SK-N-SH (cell line): ENCODE results near the gene VSTM2A. TPM values are rescaled to one million over a fixed set of nuclear protein-coding genes. Genes with fewer than 3 reads are reported as not detected.

Experiments
- CTCF ChIA-PET: fragments of 300-600, 350-600 bp; formaldehyde crosslinking; extraction: SDS; loops from one replicate; lab custom pipeline; 2021; lab: Yijun Ruan, JAX
- POLR2A ChIA-PET: fragments of 350-600 bp; sonication (Branson Sonifier 250); formaldehyde crosslinking; extraction: SDS; loops from one replicate; lab custom pipeline; 2020; ENCODE audit warnings: antibody characterized with exemption, inconsistent platforms; lab: Yijun Ruan, JAX
- DNase-seq: peaks from one replicate; pipeline ENCODE4 v3.0.0; 2012
- H2AFZ ChIP-seq: fragments of 200-600 bp; sonication (generic); 2 replicates; pipeline ENCODE4 v1.8.1; 2016; ENCODE audit warnings: antibody characterized with exemption, mild to moderate bottlenecking, low read depth
- H3F3A ChIP-seq: fragments of 200-600 bp; sonication (generic); replicated peaks from 2 replicates; pipeline ENCODE3; 2016; ENCODE audit warnings: antibody characterized with exemption, mild to moderate bottlenecking; ENCODE audit not compliant: insufficient read depth
- H3K27ac ChIP-seq, 2 experiments: fragments of 200-500 bp in 1 of 2; fragments of 200-600 bp in 1 of 2; sonication (Bioruptor generic) in 1 of 2; sonication (generic), shearing (Covaris generic) in 1 of 2; 2 replicates each; pipeline versions ENCODE4 v1.5.1 to v1.6.1; 2014 to 2016; ENCODE audit warnings: low read depth in 2 of 2, inconsistent platforms in 1 of 2, low read length in 1 of 2, mild to moderate bottlenecking in 1 of 2, mixed read lengths in 1 of 2
- H3K27me3 ChIP-seq: fragments of 200-600 bp; sonication (generic), shearing (Covaris generic); 2 replicates; pipeline ENCODE4 v1.6.1; 2016; ENCODE audit warnings: mixed run types; ENCODE audit not compliant: insufficient read depth
- H3K36me3 ChIP-seq, 2 experiments: fragments of 200-500 bp in 1 of 2; fragments of 200-600 bp in 1 of 2; sonication (Bioruptor generic) in 1 of 2; sonication (generic) in 1 of 2; replicated peaks in 1 of 2; 2 replicates each; pipeline versions ENCODE3 to v1.5.1; 2014 to 2016; ENCODE audit warnings: low read length in 1 of 2, mild to moderate bottlenecking in 1 of 2; ENCODE audit not compliant: insufficient read depth in 2 of 2, control insufficient read depth in 1 of 2
- H3K4me1 ChIP-seq, 2 experiments: fragments of 200-500 bp in 1 of 2; fragments of 200-600 bp in 1 of 2; sonication (Bioruptor generic) in 1 of 2; sonication (generic), shearing (Covaris generic) in 1 of 2; 2 replicates each; pipeline versions ENCODE4 v1.5.1 to v1.6.1; 2014 to 2016; ENCODE audit warnings: low read depth in 1 of 2, low read length in 1 of 2, mixed run types in 1 of 2; ENCODE audit not compliant: insufficient read depth in 2 of 2, control insufficient read depth in 1 of 2
- H3K4me2 ChIP-seq: fragments of 200-600 bp; sonication (generic), shearing (Covaris generic); 2 replicates; pipeline ENCODE4 v1.6.1; 2017; ENCODE audit warnings: mixed run types
- H3K4me3 ChIP-seq, 2 experiments: fragments of 200-500 bp in 1 of 2; fragments of 200-600 bp in 1 of 2; sonication (Bioruptor generic) in 1 of 2; sonication (generic), shearing (Covaris generic) in 1 of 2; 2 replicates each; pipeline versions ENCODE4 v1.5.1 to v1.8.1; 2014 to 2016; ENCODE audit warnings: low read depth in 2 of 2, inconsistent platforms in 1 of 2, low read length in 1 of 2, mild to moderate bottlenecking in 1 of 2, mixed read lengths in 1 of 2, moderate library complexity in 1 of 2
- H3K79me2 ChIP-seq: fragments of 200-600 bp; sonication (generic); 2 replicates; pipeline ENCODE4 v1.8.1; 2017; ENCODE audit warnings: mild to moderate bottlenecking; ENCODE audit not compliant: insufficient read depth
- H3K9ac ChIP-seq: fragments of 200-600 bp; sonication (generic); 2 replicates; pipeline ENCODE4 v1.6.1; 2017; ENCODE audit warnings: mixed run types
- H3K9me2 ChIP-seq: fragments of 200-600 bp; sonication (generic); 2 replicates; pipeline ENCODE4 v1.6.1; 2017; ENCODE audit warnings: mixed run types
- H3K9me3 ChIP-seq: fragments of 200-600 bp; sonication (generic); 2 replicates; pipeline ENCODE4 v1.6.1; 2017; ENCODE audit warnings: mixed run types, mild to moderate bottlenecking, moderate library complexity
- H4K20me1 ChIP-seq: fragments of 200-600 bp; sonication (generic); 2 replicates; pipeline ENCODE4 v1.6.1; 2017; ENCODE audit warnings: mild to moderate bottlenecking, mixed run types; ENCODE audit not compliant: insufficient read depth
- CHD2 ChIP-seq: fragments of 150-350 bp; IDR thresholded peaks from 2 replicates; pipeline ENCODE4 v1.6.1; 2018; ENCODE audit warnings: low read length; ENCODE audit not compliant: partially characterized antibody
- CTCF ChIP-seq: fragments of 200-600 bp; sonication (generic); IDR thresholded peaks from 2 replicates; pipeline ENCODE4 v1.6.1; 2017; ENCODE audit warnings: antibody characterized with exemption, mild to moderate bottlenecking, moderate library complexity
- ELF1 ChIP-seq: IDR thresholded peaks from 2 replicates; pipeline ENCODE4 v1.4.0; 2012
- EZH2phosphoT487 ChIP-seq: fragments of 200-600 bp; sonication (generic); IDR thresholded peaks from 2 replicates; pipeline ENCODE4 v1.6.1; 2017; ENCODE audit warnings: low read depth, mixed run types, mild to moderate bottlenecking, antibody characterized with exemption, moderate library complexity, borderline replicate concordance
- FOSL2 ChIP-seq: IDR thresholded peaks from 2 replicates; pipeline ENCODE4 v1.4.0; 2012; ENCODE audit warnings: low read depth, mild to moderate bottlenecking, moderate library complexity, borderline replicate concordance
- GATA2 ChIP-seq: sonication (generic); formaldehyde crosslinking; IDR thresholded peaks from 2 replicates; pipeline ENCODE4 v1.5.0; 2020; ENCODE audit warnings: mild to moderate bottlenecking, missing genetic modification reagents
- MEF2A ChIP-seq: IDR thresholded peaks from 2 replicates; pipeline ENCODE4 v1.4.0; 2012; ENCODE audit warnings: low read depth, borderline replicate concordance
- MXI1 ChIP-seq: IDR thresholded peaks from 2 replicates; pipeline ENCODE4 v1.6.1; 2012; ENCODE audit warnings: mild to moderate bottlenecking, low read depth, low read length, improper control_type of control experiment
- RAD21 ChIP-seq: IDR thresholded peaks from 2 replicates; pipeline ENCODE4 v1.6.1; 2012; ENCODE audit warnings: mild to moderate bottlenecking, low read length
- RCOR1 ChIP-seq: fragments of 150-350 bp; IDR thresholded peaks from 2 replicates; pipeline ENCODE4 v1.6.1; 2017; ENCODE audit warnings: antibody characterized with exemption, low read length
- RXRA ChIP-seq: IDR thresholded peaks from 2 replicates; pipeline ENCODE4 v1.4.0; 2012; ENCODE audit warnings: low read depth, mild to moderate bottlenecking, borderline replicate concordance
- SIN3A ChIP-seq: IDR thresholded peaks from 2 replicates; pipeline ENCODE4 v1.6.1; 2012; ENCODE audit warnings: low read depth, mild to moderate bottlenecking, low read length, moderate library complexity, borderline replicate concordance
- SMC3 ChIP-seq: IDR thresholded peaks from 2 replicates; pipeline ENCODE4 v1.6.1; 2012; ENCODE audit warnings: low read depth, low read length, improper control_type of control experiment
- TAF1 ChIP-seq: IDR thresholded peaks from 2 replicates; pipeline ENCODE4 v1.6.1; 2012; ENCODE audit warnings: low read depth, mild to moderate bottlenecking, low read length, moderate library complexity, borderline replicate concordance
- USF2 ChIP-seq: fragments of 150-350 bp; IDR thresholded peaks from 2 replicates; pipeline ENCODE4 v1.6.1; 2017; ENCODE audit warnings: antibody characterized with exemption, low read length, low read depth, borderline replicate concordance
- YY1 ChIP-seq: IDR thresholded peaks from 2 replicates; pipeline ENCODE4 v1.4.0; 2012; ENCODE audit warnings: low read depth, mild to moderate bottlenecking
- WGBS: methylation state at CpG from one replicate; pipeline ENCODE4 v1.1.6; 2017; ENCODE audit warnings: low lambda C conversion rate; 5-methylcytosine and 5-hydroxymethylcytosine counted together
- polyA plus RNA-seq, 3 experiments: library from polyadenylated mRNA; depleted of rRNA; stranded (reverse); fragments of >200 nt; gene quantifications; 2 replicates each; pipeline ENCODE4 v1.2.3, GENCODE V29; 2012

VSTM2A gene
- polyA plus RNA-seq, 1 of the 3 experiments (the other 2 are of a cell fraction) = not detected

- ChIA-PET POLR2A (interaction anchor here (0.6 kb wide), 1 partner anchor 213 kb away, joined by 3 read pairs; the partner anchor contains the start of gene SEC61G), CTCF (interaction anchor here (1.0 to 1.6 kb wide), 3 partner anchors 9 to 118 kb away, joined by 3 to 8 read pairs (median 3); no protein-coding TSS in a partner anchor)
- Histone ChIP-seq H3K9me3 (no peaks in the 10 kb centered on the region), H4K20me1 (no peaks in the 10 kb centered on the region), H3F3A (no peaks in the 10 kb centered on the region), H3K79me2 (no peaks in the 10 kb centered on the region), H2AFZ (no peak overlapping the region), H3K9ac (no peak overlapping the region), H3K4me2 (peak overlapping the region; percentile 66; the same call in 1 of the 2 replicates), H3K36me3 (no peaks in the 10 kb centered on the region), H3K27ac (no peak overlapping the region), H3K27me3 (peaks cover 49% of the 10 kb centered on the region), H3K9me2 (no peaks in the 10 kb centered on the region), H3K4me3 (peak overlapping the region; percentile 35 to 49; a peak in 3 of 4 replicates), H3K4me1 (peaks cover 0 to 29% of the 10 kb centered on the region in 2 experiments; a peak in 2 of 4 replicates)
- TF ChIP-seq SIN3A (no peak), RCOR1 (no peak), RAD21 (peak; percentile 50), CTCF (peak; percentile 34), MXI1 (peak; percentile 26; the same call in 1 of the 2 replicates), RXRA (no peak), SMC3 (peak; percentile 16; the same call in 1 of the 2 replicates)
- DNase-seq = peak; percentile 90
- WGBS = 2% methylated on average over 19 of the region's 80 CpGs
These were observed 4.2 kb downstream of the VSTM2A start for GRCh38 chr7:54546081-54546985.

GRCh38 chr7:54546986-54547314 lies 4.8 kb downstream of the VSTM2A start:
- Histone ChIP-seq H3K36me3 (no peaks in the 10 kb centered on the region), H3K79me2 (no peaks in the 10 kb centered on the region), H3K4me1 (peaks cover 0 to 26% of the 10 kb centered on the region in 2 experiments; a peak in 2 of 4 replicates), H3K9ac (no peak overlapping the region), H3K9me3 (no peaks in the 10 kb centered on the region), H2AFZ (no peak overlapping the region), H3K9me2 (no peaks in the 10 kb centered on the region), H3F3A (no peaks in the 10 kb centered on the region), H3K27me3 (peaks cover 46% of the 10 kb centered on the region), H4K20me1 (no peaks in the 10 kb centered on the region), H3K4me2 (peak overlapping the region; percentile 66; the same call in 1 of the 2 replicates), H3K27ac (no peak overlapping the region), H3K4me3 (peak overlapping the region; percentile 35 to 49; a peak in 3 of 4 replicates)
- no peak for DNase-seq
- TF ChIP-seq MEF2A (no peak), FOSL2 (no peak), TAF1 (no peak), GATA2 (CRISPR knock-in tag) (no peak), USF2 (no peak), RXRA (no peak), ELF1 (no peak), CHD2 (no peak), YY1 (no peak), EZH2phosphoT487 (no peak)
- POLR2A ChIA-PET = interaction anchor here (0.6 kb wide), 1 partner anchor 212 kb away, joined by 3 read pairs; the partner anchor contains the start of gene SEC61G
- 1% methylated on average over 15 of the region's 15 CpGs for WGBS
- CTCF ChIA-PET = interaction anchor here (1.0 to 1.6 kb wide), 3 partner anchors 9 to 118 kb away, joined by 3 to 8 read pairs (median 3); no protein-coding TSS in a partner anchor
